Psoas muscle (tissue), 8 donors: ENCODE measurements around the gene COMMD3. TPM values are rescaled to one million over a fixed set of nuclear protein-coding genes. Genes with fewer than 3 reads are reported as not detected.

Experiments used
- ATAC-seq, 4 donors: fragments of 200-7000 bp; cut with Tn5 transposase; one replicate each; pipeline ENCODE4 v1.9.1; 2020; ENCODE audit warnings: moderate library complexity in 3 of 4, mild to moderate bottlenecking in 2 of 4
- DNase-seq, 2 donors: peaks; one replicate each; pipeline ENCODE4 v3.0.0-alpha.2; 2020
- H3K27ac ChIP-seq: fragments of 200-600 bp; one replicate; pipeline ENCODE4 v1.8.0; 2022
- H3K27me3 ChIP-seq, 3 donors: fragments of 200-600 bp in 1 of 3; one replicate each; pipeline versions ENCODE4 v1.6.1 to v1.8.0; 2013 to 2022; ENCODE audit warnings: low read length in 2 of 3, mild to moderate bottlenecking in 2 of 3, moderate library complexity in 1 of 3; ENCODE audit not compliant: insufficient read depth in 3 of 3
- H3K36me3 ChIP-seq, 2 donors: fragments of 200-600 bp in 1 of 2; one replicate each; pipeline versions ENCODE4 v1.6.1 to v1.8.0; 2013 to 2022; ENCODE audit warnings: low read depth in 1 of 2, mild to moderate bottlenecking in 1 of 2, moderate library complexity in 1 of 2; ENCODE audit not compliant: insufficient read depth in 1 of 2
- H3K4me1 ChIP-seq: fragments of 200-600 bp; one replicate; pipeline ENCODE4 v1.8.0; 2022
- H3K4me3 ChIP-seq: fragments of 200-600 bp; one replicate; pipeline ENCODE4 v1.8.0; 2022; ENCODE audit warnings: mild to moderate bottlenecking
- H3K9me3 ChIP-seq: fragments of 200-600 bp; one replicate; pipeline ENCODE4 v1.8.0; 2022
- CTCF ChIP-seq: fragments of 200-600 bp; IDR thresholded peaks from one replicate; pipeline ENCODE4 v1.8.0; 2022; ENCODE audit warnings: antibody characterized with exemption
- WGBS, 3 donors: extraction: QIAGEN DNeasy Blood & Tissue Kit; methylation state at CpG; one replicate each; pipeline versions ENCODE4 v1.1.6 to v1.1.7; 2013; 5-methylcytosine and 5-hydroxymethylcytosine counted together
- intact Hi-C, 2 donors: fragments of 100-400 bp; cut with DNase I; formaldehyde crosslinking; loops; one replicate each; pipeline versions ENCODE4 v1.11.0 to v1.14.2; 2022
- polyA plus RNA-seq, 3 donors: library from polyadenylated mRNA; stranded (reverse); fragments of 200-250 nt; gene quantifications; one replicate each; pipeline ENCODE4 v1.2.3, GENCODE V29; 2013
- total RNA-seq, 4 donors: library from RNA; stranded (reverse); fragmentation: NEBNext Ultra II Directional in 2 of 4; extraction: Animal tissue kit (Norgen Biotek cat#: 25700) in 2 of 4; gene quantifications; one replicate each; pipeline versions ENCODE4 v1.2.1 to v1.2.4, GENCODE V29; 2021 to 2023
- donor health status: healthy with polysubstance abuse.
- donor health status: DM: no; HTN: no; CAD: no; lungs with moderate emphysema.
- donor health status: Bipolar disorder and iron deficiency.
- donor health status: healthy.
- donor health status: DM: yes; HTN: yes; CAD: no.
- donor health status: DM: no; HTN: no; CAD: no.
- donor health status: DM: no; HTN: no; CAD: no.
- donor health status: DM: yes; HTN: yes; CAD: no.

The COMMD3 gene
- total and polyA plus RNA-seq, 7 donors = 42.3 to 81.4 (median 64.6) TPM

- ATAC-seq (no peak), DNase-seq (no peak)
- Histone ChIP-seq H3K27ac (no peak overlapping the region), H3K4me3 (no peak overlapping the region), H3K36me3 (no peaks in the 10 kb centered on the region), H3K9me3 (no peaks in the 10 kb centered on the region), H3K27me3 (no peaks in the 10 kb centered on the region), H3K4me1 (no peaks in the 10 kb centered on the region)
- intact Hi-C loops = loop anchor here in 1 of 2 donors (10.0 kb wide), 1 partner anchor 816 kb away; no protein-coding TSS in a partner anchor
- TF ChIP-seq CTCF = no peak
These were observed 5.3 kb upstream of the COMMD3 start for GRCh38 chr10:22310928-22311327.

GRCh38 chr10:22314852-22315251 lies 1.3 kb upstream of the COMMD3 start:
- Histone ChIP-seq H3K36me3 (no peaks in the 10 kb centered on the region), H3K9me3 (no peaks in the 10 kb centered on the region), H3K27me3 (no peaks in the 10 kb centered on the region), H3K4me3 (peak overlapping the region; percentile 92), H3K4me1 (peaks cover 26% of the 10 kb centered on the region), H3K27ac (peak overlapping the region; percentile 95)
- ATAC-seq (no peak), DNase-seq (no peak)
- 22 to 64% (median 27%) methylated on average over 2 of the region's 2 CpGs for WGBS, 3 donors
- intact Hi-C loops = loop anchor here (5.0 to 10.0 kb wide), 5 partner anchors 63 to 820 kb away; partner anchors contain the start of gene MLLT10 (in 1 of the 2)
- TF ChIP-seq CTCF = no peak

GRCh38 chr10:22315455-22316285 lies 518 bp upstream of the COMMD3 start:
- 1 to 4% (median 1%) methylated on average over 41 to 53 of the region's 53 CpGs for WGBS, 3 donors
- H3K27me3 ChIP-seq = no peaks in the 10 kb centered on the region
- ATAC-seq (peak; percentile 4 to 43 (median 16)), DNase-seq (no peak)
- no peaks in the 10 kb centered on the region for H3K9me3 ChIP-seq
- peak overlapping the region; percentile 92 for H3K4me3 ChIP-seq
- peak overlapping the region; percentile 95 for H3K27ac ChIP-seq
- peaks cover 28% of the 10 kb centered on the region for H3K4me1 ChIP-seq
- intact Hi-C loops = loop anchor here (2.0 to 10.0 kb wide), 6 partner anchors 63 to 821 kb away; partner anchors contain the start of gene MLLT10 (in 1 of the 2)
- no peaks in the 10 kb centered on the region for H3K36me3 ChIP-seq
- no peak for TF ChIP-seq CTCF

- no peaks in the 10 kb centered on the region for H3K36me3 ChIP-seq
- peaks cover 28% of the 10 kb centered on the region for H3K4me1 ChIP-seq
- intact Hi-C loops = loop anchor here (2.0 to 10.0 kb wide), 6 partner anchors 65 to 822 kb away; partner anchors contain the start of gene MLLT10 (in 1 of the 2)
- peak in 1 of 4 donors; percentile 7 for ATAC-seq
- H3K27ac ChIP-seq = peak overlapping the region; percentile 95
- H3K27me3 ChIP-seq = no peaks in the 10 kb centered on the region
- no peak for DNase-seq
- no peak for TF ChIP-seq CTCF
- 4 to 13% (median 9%) methylated on average over 9 of the region's 9 CpGs for WGBS, 3 donors
- H3K9me3 ChIP-seq = no peaks in the 10 kb centered on the region
- H3K4me3 ChIP-seq = peak overlapping the region; percentile 92
These were observed 835 bp downstream of the COMMD3 start for GRCh38 chr10:22317076-22317370.
